Panc1 (cell line): ENCODE results near the gene RBL2. TPM values are rescaled to one million over a fixed set of nuclear protein-coding genes. Genes with fewer than 3 reads are reported as not detected.
A peak's percentile ranks its signal among the peaks of the same experiment; 100 is the strongest.

Experiments
- ATAC-seq: fragments of 200-7000 bp; cut with Tn5 transposase; 2 replicates; pipeline ENCODE4 v1.9.1; 2020; ENCODE audit warnings: mild to moderate bottlenecking, moderate library complexity
- BruUV-seq: library from RNA; stranded (reverse); fragments of 400-500 nt; replicated peaks from 2 replicates; lab custom pipeline; 2021; lab: Mats Ljungman, UMichigan
- CTCF ChIA-PET: fragments of 300-600 bp; sonication (Branson Sonifier 250); formaldehyde crosslinking; loops from one replicate; lab custom pipeline; 2022; ENCODE audit warnings: antibody characterized with exemption; lab: Charles Lee
- POLR2A ChIA-PET: fragments of 300-600 bp; sonication (Branson Sonifier 250); formaldehyde crosslinking; loops from one replicate; lab custom pipeline; 2022; ENCODE audit warnings: antibody characterized with exemption; lab: Charles Lee
- DNase-seq: peaks from one replicate; pipeline ENCODE4 v3.0.0-alpha.2; 2010; ENCODE audit warnings: low read depth, low spot score
- H3K27ac ChIP-seq: 2 replicates; pipeline ENCODE4 v1.5.1; 2011; ENCODE audit warnings: mild to moderate bottlenecking, low read length, inconsistent platforms
- H3K27me3 ChIP-seq: fragments of 200-500 bp; sonication (Bioruptor generic); 2 replicates; pipeline ENCODE4 v1.6.0; 2014; ENCODE audit warnings: low read length, inconsistent platforms; ENCODE audit not compliant: control insufficient read depth, insufficient read depth
- H3K36me3 ChIP-seq: fragments of 200-500 bp; sonication (Bioruptor generic); 2 replicates; pipeline ENCODE4 v1.5.1; 2014; ENCODE audit warnings: inconsistent platforms, mild to moderate bottlenecking, low read length, moderate library complexity; ENCODE audit not compliant: control insufficient read depth, insufficient read depth
- H3K4me1 ChIP-seq: 2 replicates; pipeline ENCODE4 v1.5.1; 2011; ENCODE audit warnings: inconsistent platforms, mild to moderate bottlenecking, low read length, moderate library complexity; ENCODE audit not compliant: control insufficient read depth, insufficient read depth
- H3K4me3 ChIP-seq, 2 experiments: 2 replicates each; pipeline ENCODE4 v1.5.1; 2011 to 2012; ENCODE audit warnings: low read depth in 2 of 2, low read length in 2 of 2, mild to moderate bottlenecking in 2 of 2, inconsistent platforms in 1 of 2, moderate library complexity in 1 of 2
- H3K9me3 ChIP-seq: fragments of 200-500 bp; sonication (Bioruptor generic); 2 replicates; pipeline ENCODE4 v1.5.1; 2014; ENCODE audit warnings: low read depth, mild to moderate bottlenecking, inconsistent platforms, low read length, moderate library complexity; ENCODE audit not compliant: control insufficient read depth, insufficient read depth
- POLR2AphosphoS5 ChIP-seq: IDR thresholded peaks from 2 replicates; pipeline ENCODE4 v1.6.1; 2012; ENCODE audit warnings: mild to moderate bottlenecking, low read depth, low read length, moderate library complexity
- SIN3A ChIP-seq: IDR thresholded peaks from 2 replicates; pipeline ENCODE4 v1.6.1; 2012; ENCODE audit warnings: low read depth, mild to moderate bottlenecking, low read length, moderate library complexity, borderline replicate concordance; ENCODE audit not compliant: insufficient read depth
- TCF7L2 ChIP-seq: IDR thresholded peaks from 2 replicates; pipeline ENCODE4 v1.6.1; 2011; ENCODE audit warnings: mild to moderate bottlenecking, low read depth, low read length, inconsistent platforms
- in situ Hi-C: cut with HindIII; loops from 2 replicates; pipeline ENCODE4 v1.10.0; 2016; ENCODE audit warnings: low sequenced_read_pairs, low pct_unique_long_range_greater_than_20kb
- intact Hi-C: fragments of 100-400 bp; cut with micrococcal nuclease; formaldehyde crosslinking; loops from one replicate; pipeline ENCODE4 v1.10.0; 2022; ENCODE audit not compliant: unreplicated experiment
- total RNA-seq: library from RNA; stranded (reverse); gene quantifications from one replicate; pipeline ENCODE4 v1.2.1, GENCODE V29; 2021; ENCODE audit not compliant: unreplicated experiment
- TF ChIP-seq, protein P1 (sequence below), 2 experiments: IDR thresholded peaks; 2 replicates each; pipeline ENCODE4 v1.6.1; 2011 to 2012; ENCODE audit warnings: low read depth in 2 of 2, control low read depth in 1 of 2, low read length in 1 of 2, mild to moderate bottlenecking in 1 of 2, moderate library complexity in 1 of 2; ENCODE audit not compliant: insufficient read depth in 1 of 2
- TF ChIP-seq, protein P2 (sequence below): fragments of 450-650 bp; IDR thresholded peaks from 2 replicates; pipeline ENCODE4 v1.5.1; 2017; ENCODE audit warnings: mild to moderate bottlenecking

Gene RBL2
- total RNA-seq, 1 experiment from 2014 or later: 28.9 TPM

DNA sequence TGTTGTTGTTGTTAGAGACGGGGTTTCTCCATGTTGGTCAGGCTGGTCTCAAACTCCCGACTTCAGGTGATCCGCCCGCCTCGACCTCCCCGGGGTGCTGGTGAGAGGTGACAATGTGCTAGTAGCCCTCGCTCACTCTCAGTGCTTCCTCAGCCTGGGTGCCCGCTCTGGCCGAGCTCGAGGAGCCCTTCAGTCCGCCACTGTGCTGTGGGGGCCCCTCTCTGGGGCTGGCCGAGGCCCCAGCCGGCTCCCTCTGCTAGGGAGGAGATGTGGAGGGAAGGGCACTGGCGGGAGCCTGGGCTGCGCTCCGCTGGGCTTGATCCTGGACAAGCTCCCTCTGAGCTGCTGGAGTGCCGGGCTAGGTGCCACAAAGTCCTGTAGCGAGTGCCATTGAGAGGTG, 21.7 kb upstream of the RBL2 start:
- ChIA-PET POLR2A (no interaction called here), CTCF (no interaction called here)
- in situ Hi-C loops: no loop called here
- Histone ChIP-seq H3K27me3 (no peaks in the 10 kb centered on the region), H3K4me3 (no peak overlapping the region), H3K9me3 (no peaks in the 10 kb centered on the region), H3K4me1 (no peaks in the 10 kb centered on the region), H3K27ac (no peak overlapping the region), H3K36me3 (no peaks in the 10 kb centered on the region)
- intact Hi-C loops: no loop called here
- ATAC-seq (no peak), DNase-seq (no peak)
- no TSS peak for BruUV-seq
- TF ChIP-seq, protein P1, sequence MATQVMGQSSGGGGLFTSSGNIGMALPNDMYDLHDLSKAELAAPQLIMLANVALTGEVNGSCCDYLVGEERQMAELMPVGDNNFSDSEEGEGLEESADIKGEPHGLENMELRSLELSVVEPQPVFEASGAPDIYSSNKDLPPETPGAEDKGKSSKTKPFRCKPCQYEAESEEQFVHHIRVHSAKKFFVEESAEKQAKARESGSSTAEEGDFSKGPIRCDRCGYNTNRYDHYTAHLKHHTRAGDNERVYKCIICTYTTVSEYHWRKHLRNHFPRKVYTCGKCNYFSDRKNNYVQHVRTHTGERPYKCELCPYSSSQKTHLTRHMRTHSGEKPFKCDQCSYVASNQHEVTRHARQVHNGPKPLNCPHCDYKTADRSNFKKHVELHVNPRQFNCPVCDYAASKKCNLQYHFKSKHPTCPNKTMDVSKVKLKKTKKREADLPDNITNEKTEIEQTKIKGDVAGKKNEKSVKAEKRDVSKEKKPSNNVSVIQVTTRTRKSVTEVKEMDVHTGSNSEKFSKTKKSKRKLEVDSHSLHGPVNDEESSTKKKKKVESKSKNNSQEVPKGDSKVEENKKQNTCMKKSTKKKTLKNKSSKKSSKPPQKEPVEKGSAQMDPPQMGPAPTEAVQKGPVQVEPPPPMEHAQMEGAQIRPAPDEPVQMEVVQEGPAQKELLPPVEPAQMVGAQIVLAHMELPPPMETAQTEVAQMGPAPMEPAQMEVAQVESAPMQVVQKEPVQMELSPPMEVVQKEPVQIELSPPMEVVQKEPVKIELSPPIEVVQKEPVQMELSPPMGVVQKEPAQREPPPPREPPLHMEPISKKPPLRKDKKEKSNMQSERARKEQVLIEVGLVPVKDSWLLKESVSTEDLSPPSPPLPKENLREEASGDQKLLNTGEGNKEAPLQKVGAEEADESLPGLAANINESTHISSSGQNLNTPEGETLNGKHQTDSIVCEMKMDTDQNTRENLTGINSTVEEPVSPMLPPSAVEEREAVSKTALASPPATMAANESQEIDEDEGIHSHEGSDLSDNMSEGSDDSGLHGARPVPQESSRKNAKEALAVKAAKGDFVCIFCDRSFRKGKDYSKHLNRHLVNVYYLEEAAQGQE (IDR thresholded peaks at IDR 0.05; ENCODE audit: insufficient read depth in 1 of 2, low read depth in 2 of 2, low read length in 1 of 2): no peak
- TF ChIP-seq SIN3A: no peak
- no peak for TF ChIP-seq POLR2AphosphoS5
- TF ChIP-seq, protein P2, sequence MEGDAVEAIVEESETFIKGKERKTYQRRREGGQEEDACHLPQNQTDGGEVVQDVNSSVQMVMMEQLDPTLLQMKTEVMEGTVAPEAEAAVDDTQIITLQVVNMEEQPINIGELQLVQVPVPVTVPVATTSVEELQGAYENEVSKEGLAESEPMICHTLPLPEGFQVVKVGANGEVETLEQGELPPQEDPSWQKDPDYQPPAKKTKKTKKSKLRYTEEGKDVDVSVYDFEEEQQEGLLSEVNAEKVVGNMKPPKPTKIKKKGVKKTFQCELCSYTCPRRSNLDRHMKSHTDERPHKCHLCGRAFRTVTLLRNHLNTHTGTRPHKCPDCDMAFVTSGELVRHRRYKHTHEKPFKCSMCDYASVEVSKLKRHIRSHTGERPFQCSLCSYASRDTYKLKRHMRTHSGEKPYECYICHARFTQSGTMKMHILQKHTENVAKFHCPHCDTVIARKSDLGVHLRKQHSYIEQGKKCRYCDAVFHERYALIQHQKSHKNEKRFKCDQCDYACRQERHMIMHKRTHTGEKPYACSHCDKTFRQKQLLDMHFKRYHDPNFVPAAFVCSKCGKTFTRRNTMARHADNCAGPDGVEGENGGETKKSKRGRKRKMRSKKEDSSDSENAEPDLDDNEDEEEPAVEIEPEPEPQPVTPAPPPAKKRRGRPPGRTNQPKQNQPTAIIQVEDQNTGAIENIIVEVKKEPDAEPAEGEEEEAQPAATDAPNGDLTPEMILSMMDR: no peak
- TF ChIP-seq TCF7L2: no peak

DNA sequence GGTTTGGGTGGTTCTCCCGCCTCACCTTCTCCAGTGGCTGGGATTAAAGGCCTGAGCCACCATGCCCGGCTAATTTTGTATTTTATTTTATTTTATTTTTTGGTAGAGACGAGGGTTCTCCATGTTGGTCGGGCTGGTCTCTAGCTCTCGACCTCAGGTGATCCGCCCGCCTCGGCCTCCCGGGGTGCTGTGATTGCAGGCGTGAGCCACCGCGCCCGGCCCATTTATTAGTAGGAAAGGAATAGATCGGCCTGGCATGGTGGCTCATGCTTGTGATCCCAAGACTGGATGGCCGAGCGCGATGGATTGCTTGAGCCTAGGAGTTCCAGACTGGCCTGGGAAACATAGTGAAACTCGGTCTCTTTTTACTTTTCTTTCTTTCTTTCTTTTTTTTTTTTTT, 20.4 kb upstream of the RBL2 start:
- TF ChIP-seq, protein P1 (IDR thresholded peaks at IDR 0.05; ENCODE audit: insufficient read depth in 1 of 2, low read depth in 2 of 2, low read length in 1 of 2): no peak
- TF ChIP-seq, protein P2: no peak
- no peaks in the 10 kb centered on the region for H3K36me3 ChIP-seq
- no peaks in the 10 kb centered on the region for H3K27me3 ChIP-seq
- H3K27ac ChIP-seq: no peak overlapping the region
- ATAC-seq: no peak
- H3K9me3 ChIP-seq: no peaks in the 10 kb centered on the region
- no peak for DNase-seq
- H3K4me1 ChIP-seq: no peaks in the 10 kb centered on the region
- BruUV-seq: no TSS peak
- peak overlapping the region; percentile 13 to 32 for H3K4me3 ChIP-seq
- intact Hi-C loops (no loop called here), in situ Hi-C loops (no loop called here)
- ChIA-PET POLR2A (no interaction called here), CTCF (no interaction called here)
